NCI-H69 (cell line): ENCODE results near the gene ABHD4.
"Not testable (repeated sequence)": the region's sequence is repeated elsewhere in the genome, so short reads cannot be mapped to it uniquely, and the experiment has no call there.

Experiments
- DNase-seq: peaks from one replicate; lab custom pipeline; 2025; lab: John Stamatoyannopoulos, UW

ABHD4 gene

GRCh38 chr14:22627506-22628263, 29.6 kb downstream of the ABHD4 start:
- DNase-seq: peak; percentile 11

- DNase-seq: no peak
Measured at GRCh38 chr14:22629361-22629760, 31.3 kb downstream of the ABHD4 start.

DNA sequence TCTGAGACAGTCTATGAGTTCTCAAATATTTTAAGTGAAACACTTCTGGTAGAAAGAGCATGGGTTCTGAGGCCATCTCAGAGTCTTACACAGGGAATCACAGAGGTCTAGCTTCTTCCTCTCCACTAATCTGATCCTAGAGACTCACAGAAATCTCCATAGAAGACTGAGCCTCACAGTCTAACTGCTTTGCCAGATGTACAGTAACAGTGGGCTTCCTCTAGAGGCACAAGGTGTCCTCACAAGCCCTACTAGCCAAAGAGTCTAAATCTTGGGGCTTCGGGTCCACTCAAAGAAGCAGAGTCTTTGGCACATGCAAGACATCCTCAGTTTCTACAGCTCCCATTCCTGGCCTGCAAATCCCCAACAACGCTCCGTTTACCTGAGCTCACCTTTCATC, 32.0 kb downstream of the ABHD4 start:
- DNase-seq: no peak

DNA sequence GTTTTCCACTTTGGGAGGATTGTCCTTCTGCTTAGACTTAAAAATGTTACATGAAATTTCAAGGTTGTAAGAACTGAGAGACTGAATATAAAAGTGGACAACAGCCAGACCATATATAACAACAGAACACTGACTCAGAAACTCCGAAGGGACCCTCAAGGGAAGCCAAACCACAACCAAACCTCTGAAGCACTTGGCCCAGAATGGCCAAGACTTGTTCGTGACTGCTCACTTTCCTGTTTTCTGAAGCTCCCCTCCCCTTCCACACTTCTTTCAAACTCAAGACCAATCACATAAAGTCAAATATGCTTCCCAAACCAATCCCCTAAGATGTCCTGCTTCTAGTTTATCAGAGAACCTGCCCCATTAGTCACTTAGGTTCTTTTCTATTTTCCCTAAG, 32.4 kb downstream of the ABHD4 start:
- no peak for DNase-seq

GRCh38 chr14:22634233-22634900, 36.3 kb downstream of the ABHD4 start:
- no peak for DNase-seq

GRCh38 chr14:22635980-22636379, 37.9 kb downstream of the ABHD4 start:
- DNase-seq: not testable (repeated sequence)

DNA sequence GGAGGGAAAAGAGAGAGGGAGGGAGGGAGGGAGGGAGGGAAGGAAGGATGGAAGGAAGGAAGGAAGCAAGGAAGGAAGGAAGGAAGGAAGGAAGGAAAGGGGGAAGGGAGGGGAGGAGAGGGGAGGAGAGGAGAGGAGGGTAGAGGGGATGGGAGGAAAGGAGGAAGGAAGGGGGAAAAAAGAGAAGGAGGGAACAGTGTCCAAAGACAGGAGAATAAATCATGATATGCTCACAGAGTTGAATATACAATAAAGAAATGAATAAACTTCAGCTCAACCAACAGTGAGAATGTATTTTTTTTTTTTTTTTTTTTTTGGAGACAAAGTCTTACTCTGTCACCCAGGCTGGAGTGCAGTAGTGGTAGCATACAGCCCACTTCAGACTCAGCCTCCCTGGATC, 42.1 kb downstream of the ABHD4 start:
- no peak for DNase-seq

DNA sequence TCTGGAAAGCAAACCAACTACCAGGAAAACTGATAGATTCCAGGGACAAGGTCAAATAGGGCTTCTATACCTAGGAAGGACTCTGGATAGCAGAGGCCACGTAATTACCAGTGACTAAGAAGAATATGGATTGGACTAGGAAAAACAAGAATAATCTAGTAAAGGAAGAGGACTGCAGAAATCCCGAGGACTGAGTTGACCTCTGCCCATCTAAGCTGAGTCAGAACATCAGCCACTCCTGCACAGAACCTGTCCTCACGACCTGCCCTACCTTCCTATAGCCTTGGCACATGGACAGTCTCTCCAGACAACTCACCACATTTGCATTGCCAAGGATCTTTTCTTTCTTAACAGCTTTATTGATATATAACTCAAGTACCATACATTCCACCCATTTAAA, 43.7 kb downstream of the ABHD4 start:
- DNase-seq: no peak

DNA sequence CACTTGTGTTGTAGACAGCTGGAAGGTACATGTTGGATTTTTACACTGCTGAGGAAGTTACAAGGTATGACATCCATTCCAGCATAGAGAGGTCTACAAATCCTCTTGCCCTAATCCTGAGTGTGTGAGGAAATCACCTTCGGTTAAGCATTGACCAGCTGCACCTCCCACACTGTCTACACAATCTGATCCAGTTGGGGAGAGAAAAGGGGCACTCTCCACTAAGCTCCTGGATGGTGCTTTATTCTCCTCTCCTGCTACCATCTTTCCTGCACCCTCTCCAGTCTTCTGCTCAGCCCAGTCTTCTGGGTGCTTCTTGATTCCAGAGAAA, 46.2 kb downstream of the ABHD4 start, which contains the start of gene OR6J1:
OR6J1 (minus strand) TSS at position 48 of the 331 bp plus-strand sequence. CDS start 9,541 bp downstream, outside the sequence.
- DNase-seq: no peak

DNA sequence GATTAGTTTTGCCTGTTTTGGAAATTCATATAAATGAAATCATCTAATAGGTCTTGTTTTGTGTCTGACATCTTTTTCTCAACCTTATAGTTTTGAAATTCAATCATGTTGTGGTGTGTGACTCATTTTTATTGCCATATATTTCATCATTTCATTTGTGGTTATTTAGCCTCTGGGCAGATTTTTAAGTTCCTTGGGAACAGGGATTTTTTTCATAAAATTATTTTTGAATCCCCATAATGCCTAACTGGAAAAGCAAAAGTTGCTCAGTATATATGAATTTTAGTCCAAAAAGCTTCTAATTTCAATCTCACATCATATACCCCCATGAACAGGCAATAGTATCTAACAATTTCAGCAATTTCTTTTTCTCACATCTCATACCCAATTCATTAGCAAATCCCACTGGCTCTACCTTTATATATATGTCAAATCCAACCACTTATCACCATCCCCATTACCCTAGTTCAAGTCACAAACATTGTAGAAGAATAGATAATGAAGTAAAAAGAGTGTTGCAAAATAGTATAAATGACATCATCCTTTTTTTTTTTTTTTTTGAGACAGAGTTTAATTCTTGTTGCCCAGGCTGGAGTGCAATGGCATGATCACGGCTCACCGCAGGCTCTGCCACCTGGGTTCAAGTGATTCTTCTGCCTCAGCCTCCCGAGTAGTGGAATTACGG, 48.6 kb downstream of the ABHD4 start:
- DNase-seq: no peak

DNA sequence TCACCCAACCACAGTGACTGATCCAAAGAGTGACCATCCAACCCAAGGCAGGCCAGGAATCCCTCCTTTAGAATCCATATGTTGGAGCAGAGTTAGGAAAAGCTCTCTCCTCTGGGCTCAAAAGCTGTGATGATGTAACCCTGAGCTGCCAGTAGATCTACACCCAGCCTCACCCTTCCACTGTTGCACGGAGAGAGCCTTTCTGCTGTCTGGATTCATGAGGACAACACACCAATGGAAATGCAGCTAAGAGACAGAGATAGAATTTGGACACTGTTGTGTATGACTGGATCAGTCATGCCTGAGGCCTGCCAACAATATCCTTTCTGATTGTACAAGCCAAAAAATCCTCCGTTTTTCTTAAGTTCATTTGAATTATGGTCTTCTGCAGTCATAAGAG, 50.4 kb downstream of the ABHD4 start:
- DNase-seq: no peak

- DNase-seq: no peak
Measured at GRCh38 chr14:22650046-22650739, 52.1 kb downstream of the ABHD4 start.

- no peak for DNase-seq
Measured at GRCh38 chr14:22650960-22651521, 52.9 kb downstream of the ABHD4 start.

DNA sequence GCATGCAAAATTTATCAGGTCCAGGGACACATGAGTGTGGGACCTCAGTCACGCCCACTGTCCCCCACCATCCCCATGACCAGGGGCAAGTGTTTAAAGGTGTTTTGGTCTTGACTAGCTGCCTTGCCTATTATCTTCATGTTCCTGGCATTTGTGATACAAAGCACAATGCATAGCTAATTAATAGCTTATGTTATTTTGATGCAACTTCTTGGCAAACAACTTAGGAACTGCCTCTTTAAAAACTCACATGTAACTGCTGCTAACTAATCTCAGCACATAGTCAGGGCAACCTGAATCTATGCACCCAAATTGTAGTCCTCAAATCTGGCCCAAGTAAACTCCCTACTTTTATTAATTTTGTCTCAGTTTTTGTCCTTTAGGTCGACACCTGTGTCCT, 53.5 kb downstream of the ABHD4 start:
- no peak for DNase-seq

GRCh38 chr14:22653012-22653621, 55.0 kb downstream of the ABHD4 start:
- DNase-seq: peak; percentile 75

GRCh38 chr14:22656226-22656625, 58.1 kb downstream of the ABHD4 start:
- DNase-seq: no peak

DNA sequence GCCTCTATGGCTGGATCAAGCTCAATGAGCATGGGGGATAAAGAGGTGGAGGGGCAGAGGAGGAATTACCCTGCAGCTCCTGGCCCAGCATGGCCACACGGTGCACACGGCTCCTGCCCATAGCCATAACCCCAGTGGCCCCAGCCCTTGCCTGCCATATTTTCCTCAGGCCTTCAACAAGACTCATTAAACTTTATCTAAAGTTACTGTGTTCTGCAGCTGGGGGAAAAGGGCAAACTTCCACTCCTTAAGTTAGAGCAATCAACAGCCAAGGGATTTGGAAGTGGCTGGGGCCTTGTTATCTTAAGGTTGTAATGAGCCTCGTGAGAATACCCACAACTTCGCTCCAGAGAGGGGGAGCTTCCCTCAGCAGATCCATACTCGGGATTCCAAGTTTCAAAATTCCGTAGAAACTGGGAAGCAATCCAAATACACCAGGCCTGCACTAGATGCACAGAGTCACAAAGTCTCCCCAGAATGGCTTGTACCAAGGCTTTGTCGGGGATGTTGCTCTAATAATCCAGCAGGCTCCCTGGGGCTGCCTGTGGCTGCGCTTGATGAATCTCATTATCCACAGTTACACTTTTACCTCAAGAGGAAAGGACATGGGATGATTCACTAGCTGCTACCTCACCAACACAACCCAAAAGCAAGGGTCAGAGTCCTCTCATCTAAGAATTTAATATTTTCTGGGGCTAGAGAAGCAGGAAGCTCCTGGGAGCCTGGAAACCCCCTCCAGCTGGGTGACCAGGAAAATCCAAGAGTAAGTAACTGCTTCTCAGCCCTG, 59.0 kb downstream of the ABHD4 start:
- DNase-seq: no peak

DNA sequence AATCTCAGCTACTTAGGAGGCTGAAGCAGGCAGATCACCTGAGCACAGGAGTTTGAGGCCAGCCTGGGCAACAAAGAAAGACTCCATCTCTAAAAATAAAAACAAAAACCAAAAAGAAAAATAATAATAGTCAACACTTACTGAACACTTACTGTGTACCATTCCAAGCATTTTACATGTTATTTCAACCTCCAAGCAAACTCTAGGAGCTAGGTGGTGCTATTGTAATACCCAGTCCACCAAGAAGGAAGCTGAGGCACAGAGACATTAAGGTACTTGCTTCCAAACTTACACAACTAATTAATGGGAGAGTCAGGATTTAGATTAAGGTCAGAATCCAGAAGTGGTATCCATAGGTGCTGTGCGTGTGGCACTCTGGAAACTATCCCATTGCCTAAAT, 59.8 kb downstream of the ABHD4 start:
- peak; percentile 14 for DNase-seq

DNA sequence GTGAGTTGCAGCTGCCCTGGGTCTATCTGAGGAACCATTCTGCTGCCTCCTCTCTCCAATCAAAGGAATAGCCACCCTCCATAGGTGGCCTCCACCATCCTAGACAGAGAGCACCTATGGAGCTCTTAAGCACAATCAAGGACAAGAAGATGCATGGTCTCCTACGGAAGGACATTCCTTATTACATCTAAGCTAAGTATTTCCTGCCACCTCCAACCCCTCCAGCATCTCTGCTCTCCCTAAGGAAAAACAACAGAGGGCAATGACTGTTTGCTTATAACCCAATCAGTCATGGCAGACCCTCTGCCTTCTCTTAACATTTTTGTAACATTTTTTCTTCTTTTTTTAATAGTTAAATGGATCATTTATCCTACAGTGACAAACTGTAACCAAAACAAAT, 60.8 kb downstream of the ABHD4 start:
- no peak for DNase-seq

DNA sequence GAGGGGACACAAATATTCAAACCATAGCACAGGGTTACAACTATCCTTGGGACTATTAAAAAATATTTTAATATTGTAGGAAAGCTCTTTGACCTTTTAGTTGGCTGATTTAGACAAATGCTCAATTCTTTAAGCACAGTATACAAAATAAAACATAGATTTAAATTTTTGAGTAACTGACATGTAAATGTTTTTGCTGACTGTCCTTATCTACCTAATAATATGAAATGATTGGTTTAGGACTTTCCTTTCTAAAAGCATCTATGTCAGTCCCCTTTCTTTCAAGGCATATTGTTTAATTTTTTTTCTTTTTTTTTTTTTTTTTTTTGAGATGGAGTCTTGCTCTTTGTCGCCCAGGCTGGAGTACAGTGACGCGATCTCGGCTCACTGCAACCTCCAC, 62.6 kb downstream of the ABHD4 start:
- DNase-seq: no peak
